Measurements from ENCODE around the gene COL1A1. TPM values are rescaled to one million over a fixed set of nuclear protein-coding genes. Genes with fewer than 3 reads are reported as not detected.

COL1A1 gene
- total RNA-seq, 1 donor from 2014 or later: 13.9 TPM

GRCh38 chr17:50185631-50186471 is 15.6 kb downstream of the COL1A1 start:
- peaks cover 13% of the 10 kb centered on the region for H3K4me1 Mint-ChIP-seq (ENCODE audit: low read depth)
- no peaks in the 10 kb centered on the region for H3K36me3 Mint-ChIP-seq (ENCODE audit: low read depth)
- H3K4me3 Mint-ChIP-seq (ENCODE audit: low read depth): no peak overlapping the region
- no peaks in the 10 kb centered on the region for H3K27me3 Mint-ChIP-seq (ENCODE audit: low read depth)
- no peak overlapping the region for H3K27ac Mint-ChIP-seq
- intact Hi-C loops (cut with micrococcal nuclease): no loop called here
- no peaks in the 10 kb centered on the region for H3K9me3 Mint-ChIP-seq
- DNase-seq (ENCODE audit: low spot score): no peak

DNA sequence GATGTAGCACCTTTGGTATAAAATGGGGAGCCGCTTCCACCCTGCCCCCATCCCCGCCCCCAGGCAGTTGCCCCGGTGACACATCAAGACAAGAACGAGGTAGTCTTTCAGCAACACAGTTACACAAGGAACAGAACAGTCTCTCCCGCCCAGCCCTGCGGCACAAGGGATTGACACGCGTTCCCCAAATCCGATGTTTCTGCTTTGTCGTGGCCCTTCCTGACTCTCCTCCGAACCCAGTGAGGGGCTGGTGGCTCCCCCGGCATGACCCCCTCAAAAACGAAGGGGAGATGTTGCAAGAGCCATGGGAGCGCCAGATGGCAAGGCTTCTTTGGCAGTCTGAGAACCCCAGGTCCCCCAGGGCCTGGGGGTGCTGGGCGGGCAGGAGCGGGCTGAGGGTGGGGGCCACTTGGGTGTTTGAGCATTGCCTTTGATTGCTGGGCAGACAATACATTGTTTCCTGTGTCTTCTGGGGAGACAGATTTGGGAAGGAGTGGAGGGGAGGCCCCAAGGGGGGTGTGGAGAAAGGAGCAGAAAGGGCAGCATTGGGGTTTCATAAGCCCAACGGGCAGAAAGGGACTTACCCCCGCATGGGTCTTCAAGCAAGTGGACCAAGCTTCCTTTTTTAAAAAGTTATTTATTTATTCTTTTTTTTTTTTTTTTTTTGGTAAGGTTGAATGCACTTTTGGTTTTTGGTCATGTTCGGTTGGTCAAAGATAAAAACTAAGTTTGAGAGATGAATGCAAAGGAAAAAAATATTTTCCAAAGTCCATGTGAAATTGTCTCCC is 16.6 kb downstream of the COL1A1 start:
- no peak for DNase-seq (ENCODE audit: low spot score)
- H3K9me3 Mint-ChIP-seq: no peaks in the 10 kb centered on the region
- H3K27me3 Mint-ChIP-seq (ENCODE audit: low read depth): peaks cover 2% of the 10 kb centered on the region
- no peaks in the 10 kb centered on the region for H3K36me3 Mint-ChIP-seq (ENCODE audit: low read depth)
- no peak overlapping the region for H3K4me3 Mint-ChIP-seq (ENCODE audit: low read depth)
- H3K27ac Mint-ChIP-seq: no peak overlapping the region
- intact Hi-C loops (cut with micrococcal nuclease): no loop called here
- peaks cover 13% of the 10 kb centered on the region for H3K4me1 Mint-ChIP-seq (ENCODE audit: low read depth)

DNA sequence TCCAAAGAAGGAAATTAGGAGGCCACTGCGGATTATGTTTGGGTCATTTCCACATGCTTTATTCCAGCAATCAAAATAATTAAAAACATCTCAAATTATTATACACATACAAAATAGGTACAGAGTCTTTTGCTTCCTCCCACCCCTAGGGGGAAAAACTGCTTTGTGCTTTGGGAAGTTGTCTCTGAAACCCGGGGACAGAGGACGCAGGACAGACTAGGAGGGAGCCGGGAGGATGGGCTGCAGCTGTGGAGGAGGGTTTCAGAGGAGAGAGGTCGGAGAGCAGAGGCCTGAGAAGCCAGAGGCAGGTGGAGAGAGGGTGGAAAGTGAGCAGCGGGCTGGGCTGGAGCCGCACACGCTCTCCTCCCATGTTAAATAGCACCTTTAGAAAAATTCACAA is 17.4 kb downstream of the COL1A1 start:
- no peak for DNase-seq (ENCODE audit: low spot score)
- H3K27ac Mint-ChIP-seq: peak overlapping the region; percentile 29
- peaks cover 13% of the 10 kb centered on the region for H3K4me1 Mint-ChIP-seq (ENCODE audit: low read depth)
- H3K4me3 Mint-ChIP-seq (ENCODE audit: low read depth): peak overlapping the region; percentile 45
- peaks cover 2% of the 10 kb centered on the region for H3K27me3 Mint-ChIP-seq (ENCODE audit: low read depth)
- intact Hi-C loops (cut with micrococcal nuclease): no loop called here
- H3K36me3 Mint-ChIP-seq (ENCODE audit: low read depth): no peaks in the 10 kb centered on the region
- H3K9me3 Mint-ChIP-seq: no peaks in the 10 kb centered on the region

DNA sequence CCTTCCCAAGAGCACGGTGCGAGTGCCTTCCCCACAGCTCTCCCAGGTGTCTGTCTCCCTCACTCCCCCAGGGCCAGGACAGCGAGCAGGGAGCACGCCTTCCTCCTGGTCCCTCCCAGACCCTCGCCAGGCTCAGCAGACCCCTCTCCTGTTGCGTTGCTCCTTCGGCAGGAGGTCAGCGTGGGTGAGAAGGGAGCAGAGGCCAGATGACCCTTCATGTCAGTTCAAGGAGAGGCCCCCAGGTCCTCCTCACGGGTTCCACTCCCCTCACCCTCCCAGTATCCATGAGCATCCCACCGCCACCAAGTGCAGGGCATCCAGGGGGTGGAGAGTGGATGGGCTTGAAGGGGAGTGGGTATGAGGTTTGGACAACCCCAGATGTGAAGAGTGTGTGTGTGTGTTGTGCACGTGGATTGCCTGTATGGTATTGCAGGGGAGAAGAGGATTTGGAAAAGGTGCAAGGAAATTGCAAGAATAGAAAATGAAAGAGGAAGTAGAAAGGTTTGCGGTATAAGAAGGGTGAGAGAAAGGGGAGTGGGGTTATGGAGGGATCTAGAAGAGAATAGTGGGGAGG is 17.9 kb downstream of the COL1A1 start:
- Mint-ChIP-seq H3K9me3 (no peaks in the 10 kb centered on the region), H3K36me3 (ENCODE audit: low read depth) (no peaks in the 10 kb centered on the region), H3K27ac (peak overlapping the region; percentile 29), H3K4me3 (ENCODE audit: low read depth) (peak overlapping the region; percentile 45), H3K27me3 (ENCODE audit: low read depth) (peaks cover 2% of the 10 kb centered on the region), H3K4me1 (ENCODE audit: low read depth) (peaks cover 15% of the 10 kb centered on the region)
- DNase-seq (ENCODE audit: low spot score): no peak
- intact Hi-C loops (cut with micrococcal nuclease): no loop called here

- H3K27me3 Mint-ChIP-seq (ENCODE audit: low read depth): peaks cover 2% of the 10 kb centered on the region
- H3K9me3 Mint-ChIP-seq: no peaks in the 10 kb centered on the region
- no peak for DNase-seq (ENCODE audit: low spot score)
- H3K27ac Mint-ChIP-seq: peak overlapping the region; percentile 47
- H3K4me1 Mint-ChIP-seq (ENCODE audit: low read depth): peaks cover 21% of the 10 kb centered on the region
- no peak overlapping the region for H3K4me3 Mint-ChIP-seq (ENCODE audit: low read depth)
- H3K36me3 Mint-ChIP-seq (ENCODE audit: low read depth): no peaks in the 10 kb centered on the region
- intact Hi-C loops (cut with micrococcal nuclease): no loop called here
Observed at GRCh38 chr17:50182783-50183420, 18.5 kb downstream of the COL1A1 start.

- Mint-ChIP-seq H3K36me3 (ENCODE audit: low read depth) (no peaks in the 10 kb centered on the region), H3K9me3 (no peaks in the 10 kb centered on the region), H3K4me1 (ENCODE audit: low read depth) (peaks cover 23% of the 10 kb centered on the region), H3K27ac (no peak overlapping the region), H3K4me3 (ENCODE audit: low read depth) (no peak overlapping the region), H3K27me3 (ENCODE audit: low read depth) (peaks cover 2% of the 10 kb centered on the region)
- no peak for DNase-seq (ENCODE audit: low spot score)
- intact Hi-C loops (cut with micrococcal nuclease): no loop called here
Observed at GRCh38 chr17:50181591-50182560, 19.6 kb downstream of the COL1A1 start.

DNA sequence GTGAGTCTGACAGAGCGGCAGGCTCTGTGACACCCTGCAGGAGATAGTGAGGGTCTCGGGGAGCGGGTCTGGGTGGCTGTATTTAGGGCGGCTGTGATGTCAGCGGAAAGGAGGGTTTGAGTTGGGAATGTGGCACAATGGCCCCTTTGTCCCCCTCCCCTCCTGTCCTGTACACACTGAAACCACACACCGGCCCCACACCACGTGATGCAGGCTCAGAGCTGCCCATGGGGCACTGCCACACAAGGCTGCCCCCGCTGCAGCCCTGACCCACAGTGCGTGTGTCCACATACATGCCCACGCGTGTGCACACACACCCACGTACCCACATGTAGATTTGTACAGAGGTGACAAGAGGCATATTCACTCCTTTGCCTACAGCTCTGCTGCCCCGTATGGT is 20.3 kb downstream of the COL1A1 start:
- no peaks in the 10 kb centered on the region for H3K36me3 Mint-ChIP-seq (ENCODE audit: low read depth)
- no peak overlapping the region for H3K27ac Mint-ChIP-seq
- peaks cover 23% of the 10 kb centered on the region for H3K4me1 Mint-ChIP-seq (ENCODE audit: low read depth)
- H3K27me3 Mint-ChIP-seq (ENCODE audit: low read depth): peaks cover 2% of the 10 kb centered on the region
- intact Hi-C loops (cut with micrococcal nuclease): no loop called here
- DNase-seq (ENCODE audit: low spot score): no peak
- H3K9me3 Mint-ChIP-seq: no peaks in the 10 kb centered on the region
- no peak overlapping the region for H3K4me3 Mint-ChIP-seq (ENCODE audit: low read depth)

- Mint-ChIP-seq H3K4me1 (ENCODE audit: low read depth) (peaks cover 23% of the 10 kb centered on the region), H3K27me3 (ENCODE audit: low read depth) (peaks cover 2% of the 10 kb centered on the region), H3K4me3 (ENCODE audit: low read depth) (no peak overlapping the region), H3K9me3 (no peaks in the 10 kb centered on the region), H3K36me3 (ENCODE audit: low read depth) (no peaks in the 10 kb centered on the region), H3K27ac (no peak overlapping the region)
- no peak for DNase-seq (ENCODE audit: low spot score)
- intact Hi-C loops (cut with micrococcal nuclease): no loop called here
Observed at GRCh38 chr17:50180620-50181019, 20.8 kb downstream of the COL1A1 start.

DNA sequence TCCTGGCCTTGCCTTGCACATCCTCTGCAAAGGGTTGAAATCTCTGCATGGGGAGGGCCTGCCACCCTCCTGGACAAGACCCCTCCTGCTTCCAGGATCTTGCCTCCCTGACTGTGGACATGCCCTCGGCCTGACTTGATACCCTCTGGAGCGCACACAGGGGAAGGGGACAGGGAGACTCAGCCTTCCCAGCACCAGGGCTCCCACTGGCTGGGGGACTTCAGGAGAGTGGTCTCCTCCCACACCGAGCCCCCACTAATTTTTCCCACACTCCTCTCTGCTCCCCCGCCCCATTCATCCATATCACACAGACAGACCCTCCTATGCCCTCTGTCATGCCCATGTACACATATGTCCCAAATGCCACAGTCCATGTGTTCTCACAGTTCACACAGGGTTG is 21.3 kb downstream of the COL1A1 start:
- Mint-ChIP-seq H3K4me3 (ENCODE audit: low read depth) (no peak overlapping the region), H3K27ac (no peak overlapping the region), H3K9me3 (no peaks in the 10 kb centered on the region), H3K4me1 (ENCODE audit: low read depth) (peaks cover 23% of the 10 kb centered on the region), H3K27me3 (ENCODE audit: low read depth) (peaks cover 2% of the 10 kb centered on the region), H3K36me3 (ENCODE audit: low read depth) (no peaks in the 10 kb centered on the region)
- intact Hi-C loops (cut with micrococcal nuclease): no loop called here
- DNase-seq (ENCODE audit: low spot score): no peak

DNA sequence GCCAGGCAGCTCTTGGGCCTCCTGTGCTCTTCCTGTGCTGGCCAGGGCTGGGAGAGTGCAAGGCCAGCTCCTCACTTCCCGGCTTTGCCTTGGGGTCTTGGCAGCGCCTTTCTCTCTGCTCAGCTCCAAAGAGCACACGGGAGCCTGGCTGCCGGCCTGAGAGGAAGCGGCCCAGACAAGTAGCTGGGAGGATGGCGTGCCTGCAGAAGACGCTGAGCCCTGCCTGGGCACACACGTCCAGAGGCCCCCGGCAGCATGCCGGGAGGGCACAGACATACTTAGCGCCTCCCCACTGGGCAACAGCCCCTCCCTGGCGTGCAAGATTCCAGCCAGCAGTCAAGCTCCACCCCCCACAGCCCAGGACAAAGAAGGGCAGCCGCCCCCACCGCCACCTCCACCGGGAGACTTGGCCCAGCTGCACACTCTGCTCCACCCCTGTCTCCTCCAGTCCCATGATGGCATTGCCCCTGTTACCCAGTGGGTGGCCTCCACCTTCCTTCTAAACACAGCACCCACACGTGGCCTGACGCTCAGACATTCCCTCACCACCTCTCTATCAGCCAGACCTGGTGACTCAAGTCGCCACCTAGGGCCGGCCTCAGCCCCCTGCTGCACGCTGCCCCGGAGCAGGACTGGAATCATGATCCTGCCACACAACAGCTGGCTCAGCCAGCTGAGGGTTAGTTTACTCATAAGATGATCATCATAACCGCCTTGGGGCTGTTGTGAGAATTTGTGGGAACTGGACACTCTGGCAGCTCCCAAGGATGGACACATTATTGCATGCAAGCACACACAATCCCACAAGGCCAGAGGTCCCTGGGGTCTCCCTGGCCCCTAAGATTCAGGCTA is 23.2 kb downstream of the COL1A1 start:
- no peaks in the 10 kb centered on the region for H3K9me3 Mint-ChIP-seq
- H3K27ac Mint-ChIP-seq: peak overlapping the region; percentile 18
- peaks cover 12% of the 10 kb centered on the region for H3K4me1 Mint-ChIP-seq (ENCODE audit: low read depth)
- no peak overlapping the region for H3K4me3 Mint-ChIP-seq (ENCODE audit: low read depth)
- H3K27me3 Mint-ChIP-seq (ENCODE audit: low read depth): peaks cover 2% of the 10 kb centered on the region
- no peak for DNase-seq (ENCODE audit: low spot score)
- no peaks in the 10 kb centered on the region for H3K36me3 Mint-ChIP-seq (ENCODE audit: low read depth)
- intact Hi-C loops (cut with micrococcal nuclease): no loop called here

- intact Hi-C loops (cut with micrococcal nuclease): no loop called here
- Mint-ChIP-seq H3K27me3 (ENCODE audit: low read depth) (peaks cover 2% of the 10 kb centered on the region), H3K4me3 (ENCODE audit: low read depth) (no peak overlapping the region), H3K9me3 (no peaks in the 10 kb centered on the region), H3K27ac (no peak overlapping the region), H3K36me3 (ENCODE audit: low read depth) (no peaks in the 10 kb centered on the region), H3K4me1 (ENCODE audit: low read depth) (peaks cover 10% of the 10 kb centered on the region)
- DNase-seq (ENCODE audit: low spot score): no peak
Observed at GRCh38 chr17:50177476-50177875, 24.0 kb downstream of the COL1A1 start.
